HFF-Myc (cell line): ENCODE data around the gene TRIO.

Experiments
- DNase-seq: peaks from one replicate; pipeline ENCODE4 v3.0.0-alpha.2; 2011; ENCODE audit warnings: low read depth; ENCODE audit errors: extremely low read depth
- H3K4me3 ChIP-seq: replicated peaks from 2 replicates; pipeline ENCODE4 v1.5.1; 2011; ENCODE audit warnings: low read depth, mild to moderate bottlenecking, control low read depth, low read length
- CTCF ChIP-seq: IDR thresholded peaks from 2 replicates; pipeline ENCODE4 v1.5.1; 2012; ENCODE audit warnings: mild to moderate bottlenecking, low read depth, low read length, control low read depth; ENCODE audit errors: missing control alignments

Gene TRIO

GRCh38 chr5:14349029-14349428, 205.9 kb downstream of the TRIO start:
- no peak for TF ChIP-seq CTCF
- no peak overlapping the region for H3K4me3 ChIP-seq
- DNase-seq = no peak

DNA sequence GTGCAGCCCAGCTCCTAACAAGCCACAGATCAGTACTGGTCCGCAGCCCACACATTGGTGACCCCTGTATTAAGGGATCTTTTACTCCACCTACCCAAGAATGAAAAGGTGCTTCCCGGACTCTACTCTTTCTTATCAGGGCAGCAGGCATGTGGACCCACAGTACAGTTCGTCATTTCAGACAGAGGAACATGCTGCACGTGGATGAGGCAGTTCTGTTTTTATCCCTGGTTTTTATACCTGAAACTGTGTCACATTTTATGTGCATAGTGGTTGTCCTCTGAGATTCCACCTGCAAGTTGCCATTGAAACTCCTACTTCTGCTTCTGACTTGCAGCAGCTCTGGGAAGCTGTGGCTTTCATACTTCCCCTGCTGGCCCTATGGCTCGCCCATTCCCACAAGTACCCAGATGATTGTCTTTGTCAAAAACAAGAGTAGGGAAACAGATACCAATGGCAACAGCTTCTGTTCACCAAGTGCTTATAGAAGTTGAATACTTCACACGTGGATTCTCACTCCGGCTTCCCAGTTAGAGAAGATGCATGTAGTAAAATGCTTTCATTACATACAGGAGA, 208.0 kb downstream of the TRIO start:
- TF ChIP-seq CTCF = no peak
- no peak overlapping the region for H3K4me3 ChIP-seq
- no peak for DNase-seq

DNA sequence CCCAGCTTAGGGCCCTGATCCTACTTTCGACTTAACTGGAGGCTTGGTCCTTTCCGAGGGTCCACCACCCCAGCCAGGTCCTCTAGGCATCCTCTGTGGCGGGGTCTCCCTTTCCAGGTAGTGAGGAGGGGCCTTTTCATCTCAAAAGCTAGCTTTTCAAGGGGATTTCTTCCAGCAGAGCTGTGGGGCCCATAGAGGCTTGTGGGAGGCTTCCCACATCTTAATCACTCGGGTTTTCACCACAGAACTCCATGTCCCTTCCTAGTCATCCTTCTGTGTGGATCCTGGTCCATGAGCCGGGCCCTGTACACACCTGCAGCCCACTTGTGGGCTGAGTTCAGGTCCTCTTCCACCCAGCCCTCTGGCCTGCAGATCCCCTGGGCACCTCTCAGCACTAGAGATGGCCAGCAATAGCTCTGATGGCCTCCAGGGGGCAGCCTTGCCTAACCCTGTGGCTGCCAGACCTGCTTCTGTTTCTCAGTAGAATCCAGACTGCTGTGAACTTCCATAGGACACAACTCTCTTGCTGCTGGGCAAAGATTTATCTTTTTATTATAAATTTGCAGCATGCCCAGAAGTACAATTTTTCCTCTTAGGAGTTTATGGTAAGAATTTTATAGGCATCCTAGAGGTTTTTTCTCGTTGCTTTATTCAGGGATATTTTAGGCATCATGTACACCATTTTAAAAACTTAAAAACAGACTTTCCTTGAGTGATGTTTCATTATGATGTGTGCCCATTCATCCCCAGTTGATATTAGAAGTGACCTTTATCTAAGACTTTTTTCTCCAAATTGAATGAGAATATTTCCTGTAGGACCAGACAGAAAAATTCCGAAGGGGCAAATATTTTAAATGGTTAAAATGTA, 208.9 kb downstream of the TRIO start:
- DNase-seq = peak; percentile 25
- no peak overlapping the region for H3K4me3 ChIP-seq
- peak; percentile 99 for TF ChIP-seq CTCF

- no peak overlapping the region for H3K4me3 ChIP-seq
- no peak for DNase-seq
- no peak for TF ChIP-seq CTCF
Measured at GRCh38 chr5:14353726-14354474, 210.8 kb downstream of the TRIO start.

DNA sequence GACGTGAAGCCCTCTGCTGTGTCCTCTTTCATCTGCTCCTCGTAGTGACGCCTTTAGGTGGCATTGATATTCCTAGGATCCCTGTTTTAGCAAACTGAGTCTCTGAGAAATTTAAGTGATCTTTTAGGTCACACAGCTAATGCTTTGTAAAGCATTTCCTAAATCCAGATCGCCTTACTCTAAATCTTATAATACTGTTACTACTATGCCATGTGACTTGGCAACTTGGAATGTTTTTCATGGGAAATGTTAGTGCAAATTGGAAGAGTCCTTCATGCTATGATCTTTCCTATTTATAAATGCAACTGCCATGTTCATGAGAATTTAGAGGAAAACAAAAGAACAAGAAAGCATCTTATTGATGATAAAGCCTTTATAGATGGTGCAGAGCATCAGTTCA, 212.2 kb downstream of the TRIO start:
- H3K4me3 ChIP-seq = no peak overlapping the region
- no peak for TF ChIP-seq CTCF
- DNase-seq = no peak

- no peak overlapping the region for H3K4me3 ChIP-seq
- DNase-seq = no peak
- TF ChIP-seq CTCF = no peak
Measured at GRCh38 chr5:14356305-14356704, 213.2 kb downstream of the TRIO start.
